ENCODE results near the gene MVD. TPM values are rescaled to one million over a fixed set of nuclear protein-coding genes. Genes with fewer than 3 reads are reported as not detected.

Gene MVD
- total and polyA plus RNA-seq, 2 of the 13 experiments (the other 11 are each of a cell fraction or from before 2014, with no cell fraction given), result 28.1 to 187 TPM

DNA sequence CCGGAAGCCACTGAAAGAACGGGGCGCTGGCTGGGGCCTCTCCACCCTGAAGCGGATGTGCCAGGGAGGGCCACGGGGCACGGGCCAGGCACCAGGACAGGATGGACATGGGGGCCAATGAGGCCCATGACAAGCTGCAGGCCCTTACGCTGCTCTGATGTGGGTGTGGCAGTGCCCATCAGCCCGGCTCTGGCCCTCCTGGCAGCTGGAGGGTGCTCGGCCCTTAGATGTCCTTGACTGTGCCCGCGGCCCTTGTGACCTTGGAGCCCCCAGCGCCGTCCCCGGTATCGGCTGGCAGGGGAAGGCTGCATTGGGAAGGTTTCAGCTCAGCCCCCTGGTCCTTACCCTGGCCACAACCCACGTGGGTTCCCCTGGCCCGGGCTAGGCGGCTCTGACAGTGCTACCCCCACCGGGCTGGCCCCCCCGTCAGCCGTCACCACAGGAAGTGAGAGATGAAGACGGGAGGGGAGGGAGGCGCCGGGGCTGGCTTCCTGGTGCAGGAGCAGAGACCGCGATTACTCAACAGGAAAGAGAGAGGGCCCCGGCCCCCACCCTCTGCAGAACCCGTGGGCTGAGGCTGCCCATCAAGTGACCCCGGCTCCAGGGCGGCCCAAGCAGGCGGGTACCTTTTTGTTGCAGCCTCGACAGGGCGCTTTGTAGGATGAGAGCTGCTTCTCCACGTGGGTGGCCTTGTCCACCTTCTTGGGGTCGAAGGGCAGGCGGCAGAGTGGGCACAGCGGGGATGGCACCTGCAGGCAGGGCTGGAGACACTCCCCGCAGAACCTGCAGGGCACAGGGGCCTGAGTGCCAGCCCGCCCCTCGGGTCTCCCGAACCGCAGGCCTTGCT is 38.0 kb upstream of the MVD start (continued):
- TF ChIP-seq ESRRA (CRISPR knock-in tag; IDR thresholded peaks at IDR 0.05; ENCODE audit: low read depth), result peak; percentile 88
- TF ChIP-seq HINFP (CRISPR knock-in tag; IDR thresholded peaks at IDR 0.05; ENCODE audit: low read depth), result no peak
- TF ChIP-seq KLF11 (CRISPR knock-in tag; IDR thresholded peaks at IDR 0.05), result no peak
- no peak for TF ChIP-seq NAIF1 (CRISPR knock-in tag; IDR thresholded peaks at IDR 0.05; ENCODE audit: borderline replicate concordance)
- TF ChIP-seq SALL1 (CRISPR knock-in tag; IDR thresholded peaks at IDR 0.05), result peak; percentile 79
- no peak for TF ChIP-seq ZFP62 (CRISPR knock-in tag; IDR thresholded peaks at IDR 0.05)
- TF ChIP-seq KLF6 (CRISPR knock-in tag; IDR thresholded peaks at IDR 0.05), result no peak; the same call in 1 of the 2 replicates
- TF ChIP-seq JUNB (CRISPR knock-in tag; IDR thresholded peaks at IDR 0.05; ENCODE audit: borderline replicate concordance), result no peak
- TF ChIP-seq MTF2 (CRISPR knock-in tag; IDR thresholded peaks at IDR 0.05; ENCODE audit: borderline replicate concordance), result no peak
- 0 out of 2 replicates have a peak, but pooled peaks have one; percentile 3 for TF ChIP-seq ZNF629 (CRISPR knock-in tag; conservative IDR thresholded peaks at IDR 0.05)
- TF ChIP-seq ZNF317 (CRISPR knock-in tag; IDR thresholded peaks at IDR 0.05), result peak; percentile 66; the same call in 1 of the 2 replicates
- TF ChIP-seq ZNF160 (CRISPR knock-in tag; IDR thresholded peaks at IDR 0.05), result 0 out of 2 replicates have a peak, but pooled peaks have one; percentile 38
- peak; percentile 84 for TF ChIP-seq MEF2D (CRISPR knock-in tag; IDR thresholded peaks at IDR 0.05)
- TF ChIP-seq TARDBP (CRISPR knock-in tag; IDR thresholded peaks at IDR 0.05), result peak; percentile 93
- TF ChIP-seq SIX4 (CRISPR knock-in tag; IDR thresholded peaks at IDR 0.05), result no peak
- TF ChIP-seq ELF3 (CRISPR knock-in tag; IDR thresholded peaks at IDR 0.05), result peak; percentile 99
- peak; percentile 18; the same call in 1 of the 2 replicates for TF ChIP-seq ZNF230 (CRISPR knock-in tag; IDR thresholded peaks at IDR 0.05)
- no peak for TF ChIP-seq SMYD3 (CRISPR knock-in tag; IDR thresholded peaks at IDR 0.05)
- no peak for TF ChIP-seq ZHX2 (IDR thresholded peaks at IDR 0.05; ENCODE audit: low read depth)
- TF ChIP-seq ZHX2 (CRISPR knock-in tag; IDR thresholded peaks at IDR 0.05; ENCODE audit: borderline replicate concordance), result no peak
- TF ChIP-seq, protein P1, sequence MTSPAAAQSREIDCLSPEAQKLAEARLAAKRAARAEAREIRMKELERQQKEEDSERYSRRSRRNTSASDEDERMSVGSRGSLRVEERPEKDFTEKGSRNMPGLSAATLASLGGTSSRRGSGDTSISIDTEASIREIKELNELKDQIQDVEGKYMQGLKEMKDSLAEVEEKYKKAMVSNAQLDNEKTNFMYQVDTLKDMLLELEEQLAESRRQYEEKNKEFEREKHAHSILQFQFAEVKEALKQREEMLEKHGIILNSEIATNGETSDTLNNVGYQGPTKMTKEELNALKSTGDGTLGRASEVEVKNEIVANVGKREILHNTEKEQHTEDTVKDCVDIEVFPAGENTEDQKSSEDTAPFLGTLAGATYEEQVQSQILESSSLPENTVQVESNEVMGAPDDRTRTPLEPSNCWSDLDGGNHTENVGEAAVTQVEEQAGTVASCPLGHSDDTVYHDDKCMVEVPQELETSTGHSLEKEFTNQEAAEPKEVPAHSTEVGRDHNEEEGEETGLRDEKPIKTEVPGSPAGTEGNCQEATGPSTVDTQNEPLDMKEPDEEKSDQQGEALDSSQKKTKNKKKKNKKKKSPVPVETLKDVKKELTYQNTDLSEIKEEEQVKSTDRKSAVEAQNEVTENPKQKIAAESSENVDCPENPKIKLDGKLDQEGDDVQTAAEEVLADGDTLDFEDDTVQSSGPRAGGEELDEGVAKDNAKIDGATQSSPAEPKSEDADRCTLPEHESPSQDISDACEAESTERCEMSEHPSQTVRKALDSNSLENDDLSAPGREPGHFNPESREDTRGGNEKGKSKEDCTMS (CRISPR knock-in tag; conservative IDR thresholded peaks at IDR 0.05), result no peak

Measured in HepG2 (cell line).